22Rv1 (cell line): ENCODE results near the gene PKN1.
"Not testable (repeated sequence)": the region's sequence is repeated elsewhere in the genome, so short reads cannot be mapped to it uniquely, and the experiment has no call there.

Source experiments
- H3K27ac ChIP-seq: fragments of 450-650 bp; 2 replicates; pipeline ENCODE4 v1.5.1; 2017
- CTCF ChIP-seq: fragments of 450-650 bp; IDR thresholded peaks from 2 replicates; pipeline ENCODE4 v1.5.1; 2017; ENCODE audit warnings: mild to moderate bottlenecking
- ZFX ChIP-seq: fragments of 450-650 bp; IDR thresholded peaks from 2 replicates; pipeline ENCODE4 v1.6.1; 2017; ENCODE audit warnings: antibody characterized with exemption, borderline replicate concordance

PKN1 gene

DNA sequence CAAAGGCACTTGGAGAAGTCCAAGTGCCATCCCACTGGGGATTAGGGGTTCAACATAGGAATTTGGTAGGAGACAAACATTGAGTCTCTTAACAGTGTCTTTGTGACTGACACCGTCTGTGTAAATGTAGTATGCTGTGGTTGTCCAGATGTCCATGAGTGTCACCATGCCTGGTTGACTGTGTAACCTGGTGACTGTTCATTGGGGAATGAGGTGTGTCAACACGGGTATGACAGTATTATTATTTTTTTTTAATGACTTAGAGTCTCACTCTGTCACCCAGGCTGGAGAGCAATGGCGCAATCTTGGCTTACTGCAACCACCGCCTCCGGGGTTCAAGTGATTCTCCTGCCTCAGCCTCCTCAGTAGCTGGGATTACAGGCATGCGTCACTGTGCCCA, 16.2 kb downstream of the PKN1 start:
- 0 out of 2 replicates have a peak overlapping the region, but pooled peaks have one; percentile 25 for H3K27ac ChIP-seq
- TF ChIP-seq ZFX (no peak), CTCF (no peak)

- 0 out of 2 replicates have a peak overlapping the region, but pooled peaks have one; percentile 25 for H3K27ac ChIP-seq
- TF ChIP-seq ZFX (no peak), CTCF (no peak)
Observed at GRCh38 chr19:14450168-14450874, 17.2 kb downstream of the PKN1 start.

DNA sequence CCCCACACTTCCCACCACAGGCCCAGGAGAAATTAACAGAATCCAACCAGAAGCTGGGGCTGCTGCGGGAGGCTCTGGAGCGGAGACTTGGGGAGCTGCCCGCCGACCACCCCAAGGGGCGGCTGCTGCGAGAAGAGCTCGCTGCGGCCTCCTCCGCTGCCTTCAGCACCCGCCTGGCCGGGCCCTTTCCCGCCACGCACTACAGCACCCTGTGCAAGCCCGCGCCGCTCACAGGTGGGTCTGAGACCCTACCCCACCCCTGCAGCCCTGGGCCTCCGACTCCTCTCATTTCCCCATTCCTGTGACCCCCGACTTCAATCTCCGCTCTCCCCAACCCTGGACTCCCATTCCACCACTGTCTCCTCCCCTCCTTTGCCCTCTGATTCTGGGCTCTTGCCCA, 17.8 kb downstream of the PKN1 start:
- no peak overlapping the region for H3K27ac ChIP-seq
- TF ChIP-seq CTCF = no peak
- TF ChIP-seq ZFX = no peak

GRCh38 chr19:14452303-14452702, 19.2 kb downstream of the PKN1 start:
- not testable (repeated sequence) for H3K27ac ChIP-seq

- no peak overlapping the region for H3K27ac ChIP-seq
- no peak for TF ChIP-seq ZFX
- TF ChIP-seq CTCF = no peak
Observed at GRCh38 chr19:14459703-14460102, 26.6 kb downstream of the PKN1 start.

- no peak for TF ChIP-seq CTCF
- TF ChIP-seq ZFX = no peak
- no peak overlapping the region for H3K27ac ChIP-seq
Observed at GRCh38 chr19:14460935-14461334, 27.8 kb downstream of the PKN1 start.

- H3K27ac ChIP-seq = not testable (repeated sequence)
Observed at GRCh38 chr19:14462401-14462800, 29.3 kb downstream of the PKN1 start.

- no peak for TF ChIP-seq ZFX
- TF ChIP-seq CTCF = no peak
- no peak overlapping the region for H3K27ac ChIP-seq
Observed at GRCh38 chr19:14463747-14464146, 30.6 kb downstream of the PKN1 start.
